GM18526 (cell line): ENCODE measurements around the gene LRRC45.

ENCODE experiments used
- POLR2A ChIP-seq: IDR thresholded peaks from 3 replicates; pipeline ENCODE4 v1.6.1; 2011; ENCODE audit not compliant: insufficient read length; ENCODE audit errors: extremely low read depth

The LRRC45 gene

DNA sequence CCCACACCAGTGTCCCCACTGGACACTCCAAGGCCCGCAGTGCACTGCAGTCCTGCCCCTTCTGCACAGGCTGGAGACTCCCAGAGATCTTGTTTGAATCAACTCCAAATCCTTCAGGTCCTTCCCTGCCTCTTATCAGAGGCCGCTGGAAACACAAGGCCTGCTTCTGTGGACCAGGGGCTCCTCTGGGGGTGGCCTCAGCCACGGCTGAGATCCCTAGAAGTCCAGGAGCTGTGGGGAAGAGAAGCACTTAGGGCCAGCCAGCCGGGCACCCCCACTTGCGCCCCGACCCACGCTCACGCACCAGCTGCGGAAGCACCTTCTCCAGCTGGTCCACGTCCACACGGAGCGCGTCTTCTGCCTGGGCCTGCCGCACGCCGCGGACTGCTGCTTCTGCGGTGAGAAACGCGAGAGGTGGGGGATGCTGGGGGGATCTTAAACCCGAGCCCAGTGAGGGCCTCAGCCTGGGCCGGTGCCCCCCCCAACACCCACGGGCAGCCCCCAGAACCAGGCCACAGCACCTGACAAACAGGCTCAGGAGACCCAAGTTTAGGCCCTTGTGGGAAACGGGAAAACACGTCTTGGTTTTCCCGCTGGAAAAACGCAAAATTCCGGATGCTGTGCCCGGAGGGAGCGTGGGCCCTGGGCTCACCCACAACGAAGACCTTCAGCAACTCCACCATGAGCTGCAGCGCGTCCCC, 4.0 kb upstream of the LRRC45 start:
- no peak for TF ChIP-seq POLR2A

DNA sequence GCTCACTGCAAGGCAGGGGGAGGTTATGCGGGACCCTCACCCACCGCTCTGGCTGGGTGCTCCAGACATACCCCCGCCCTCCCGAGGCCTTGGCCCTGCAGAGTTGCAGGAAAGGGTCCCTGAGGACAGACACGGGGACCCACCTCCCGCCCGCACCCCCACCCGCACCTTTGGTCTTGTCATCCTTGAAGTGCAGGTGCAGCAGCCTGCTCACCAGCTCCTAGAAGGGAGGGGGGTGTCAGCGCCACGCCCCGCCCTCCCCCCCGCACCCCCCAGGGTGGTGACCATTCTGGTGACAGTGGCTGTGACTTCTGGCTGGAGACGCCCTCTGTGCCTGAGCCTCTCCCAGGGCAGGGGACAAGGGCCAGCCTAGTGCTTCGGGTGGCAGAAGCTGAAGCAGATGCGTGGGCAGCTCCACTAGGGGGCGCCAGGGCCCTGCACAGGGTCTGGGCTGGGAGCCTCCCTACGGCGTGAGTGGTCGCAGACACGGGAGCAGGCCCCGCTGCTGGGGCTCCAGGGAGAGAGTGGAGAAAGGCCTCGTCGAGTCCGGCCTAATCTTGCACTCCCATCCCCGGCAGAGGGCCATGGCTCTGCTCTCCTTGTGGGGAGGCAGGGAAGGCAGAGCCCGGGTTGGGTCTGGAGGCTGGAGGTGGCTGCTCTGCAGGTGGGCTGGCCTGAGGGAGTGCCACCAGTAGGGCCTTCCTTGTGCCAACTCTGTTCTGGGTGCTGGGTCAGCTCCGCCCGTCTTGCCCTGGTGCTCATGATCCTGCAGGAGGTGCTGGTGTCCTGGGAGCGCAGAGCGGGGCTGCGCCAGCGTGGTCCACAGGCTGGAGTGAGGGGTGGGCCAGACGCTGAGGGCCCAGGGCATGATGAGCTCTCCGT, 3.2 kb upstream of the LRRC45 start:
- TF ChIP-seq POLR2A, result no peak

DNA sequence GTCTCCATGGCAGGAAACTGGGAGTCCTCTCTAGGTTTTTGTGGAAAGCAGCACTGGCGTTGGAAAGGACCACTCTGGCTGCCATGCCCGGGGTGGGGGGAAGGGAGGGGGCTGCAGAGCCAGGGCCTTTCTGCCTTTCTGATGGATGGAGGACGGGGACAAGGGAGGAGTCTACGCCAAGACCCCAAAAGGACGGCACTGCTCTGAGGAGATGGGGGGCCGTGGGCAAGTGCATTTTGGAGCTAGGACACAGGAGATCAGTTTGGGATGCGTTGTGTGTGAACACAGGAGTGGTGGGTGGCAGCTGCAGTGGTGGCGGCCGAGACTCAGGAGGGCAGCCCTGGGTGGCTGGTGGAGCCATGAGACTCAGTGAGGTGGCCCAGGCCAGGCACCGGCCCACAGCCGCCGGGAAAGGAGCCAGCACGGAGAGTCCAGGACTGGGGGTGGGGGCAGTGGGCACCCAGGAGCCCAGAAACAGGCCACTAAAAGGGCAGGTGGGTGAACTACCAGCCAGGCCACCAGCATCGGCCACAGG, 2.5 kb upstream of the LRRC45 start:
- no peak for TF ChIP-seq POLR2A

DNA sequence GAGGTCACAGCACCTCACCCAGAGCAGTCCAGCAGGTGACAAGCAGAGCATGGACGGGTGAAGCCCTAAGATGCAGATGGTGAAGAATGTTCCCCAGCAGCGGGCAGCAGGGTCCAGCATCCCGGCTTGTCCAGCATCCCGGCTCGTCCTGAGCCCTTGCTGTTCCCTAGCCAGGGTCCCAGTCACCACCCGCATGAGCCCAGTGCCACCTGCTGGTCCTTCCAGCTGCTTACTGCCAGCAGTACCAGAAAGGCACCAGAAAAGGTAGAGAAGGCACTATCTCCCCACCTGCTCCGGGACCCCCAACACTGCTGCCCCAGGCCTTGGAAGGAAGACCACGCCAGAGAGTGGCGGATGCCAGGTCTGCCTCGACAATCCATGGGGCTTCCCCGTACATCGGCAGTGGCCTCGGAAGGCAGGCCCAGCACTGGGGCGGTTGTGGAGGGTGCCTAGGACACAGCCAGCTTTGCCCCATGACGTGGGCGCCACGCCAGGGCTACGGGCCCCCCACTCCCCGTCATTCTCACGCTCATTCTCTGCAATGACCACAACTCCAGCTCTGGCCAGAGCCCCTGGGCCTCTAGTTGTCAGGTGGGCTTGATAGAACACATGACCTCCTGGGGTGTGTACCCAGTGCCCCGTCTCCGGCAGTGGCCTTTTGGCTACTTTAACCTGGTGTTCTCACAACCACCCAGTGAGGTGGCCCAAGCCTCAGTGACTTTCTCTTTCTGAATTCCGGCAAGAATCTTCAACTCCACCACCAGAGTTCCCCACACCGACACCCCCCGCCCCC, 1.8 kb upstream of the LRRC45 start:
- TF ChIP-seq POLR2A, result no peak

DNA sequence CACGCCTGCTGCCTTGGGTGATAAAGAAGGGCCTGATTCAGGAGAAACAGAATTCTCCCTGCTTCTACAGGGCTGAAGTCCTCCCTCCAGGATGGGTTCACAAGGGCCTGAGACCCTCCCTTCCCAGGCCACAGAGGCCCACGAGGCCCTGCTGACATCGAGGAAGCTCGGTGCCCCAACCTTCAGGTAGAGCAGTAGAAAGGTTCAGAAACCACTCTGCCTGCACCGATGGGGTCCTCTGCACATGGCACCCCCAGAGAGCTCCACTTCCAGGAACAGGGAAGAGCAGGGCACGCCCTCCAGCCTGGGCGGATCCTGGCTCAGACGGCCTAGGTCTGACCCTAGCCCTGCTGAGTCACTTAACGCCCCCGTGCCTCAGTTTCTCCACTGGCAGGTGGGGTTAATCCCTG, 1.2 kb upstream of the LRRC45 start:
- no peak for TF ChIP-seq POLR2A

DNA sequence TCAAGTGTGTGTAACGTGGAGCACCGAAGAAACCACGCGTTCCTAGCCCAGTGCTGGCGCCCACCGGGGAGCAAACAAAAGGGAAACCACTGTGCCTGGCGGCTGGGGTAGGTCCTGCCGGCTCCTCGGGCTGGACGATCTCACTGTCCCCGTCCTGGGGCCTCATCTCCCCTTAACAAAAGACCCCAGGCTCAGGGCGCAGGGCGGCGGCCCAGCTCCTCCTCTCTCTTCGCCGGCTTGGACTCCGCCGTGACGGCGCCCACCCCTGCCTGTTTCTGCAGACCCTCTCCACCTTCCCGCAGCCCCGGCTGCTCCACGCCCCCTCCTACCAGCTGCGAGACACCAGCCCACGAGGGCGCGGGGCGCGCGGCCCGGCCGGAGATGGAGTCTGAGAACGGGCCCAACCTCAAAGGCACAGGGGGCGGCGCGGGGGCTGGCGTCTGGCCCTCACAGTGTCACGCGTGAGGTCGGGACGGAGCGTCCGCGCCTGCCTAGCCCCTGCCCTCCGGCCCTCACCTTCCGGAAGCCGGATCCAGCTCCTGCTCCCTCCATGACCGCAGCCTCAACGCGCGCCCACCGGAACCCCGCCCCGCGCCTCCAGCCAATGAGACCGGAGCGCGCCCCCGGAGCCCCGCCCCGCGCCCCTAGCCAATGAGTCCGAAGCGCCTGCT, 660 bp upstream of the LRRC45 start, which contains the start of gene CENPX:
CENPX (minus strand) TSS at position 569 of the 671 bp plus-strand sequence; CDS start at position 552, 17 bp downstream.
- TF ChIP-seq POLR2A, result peak; percentile 68

DNA sequence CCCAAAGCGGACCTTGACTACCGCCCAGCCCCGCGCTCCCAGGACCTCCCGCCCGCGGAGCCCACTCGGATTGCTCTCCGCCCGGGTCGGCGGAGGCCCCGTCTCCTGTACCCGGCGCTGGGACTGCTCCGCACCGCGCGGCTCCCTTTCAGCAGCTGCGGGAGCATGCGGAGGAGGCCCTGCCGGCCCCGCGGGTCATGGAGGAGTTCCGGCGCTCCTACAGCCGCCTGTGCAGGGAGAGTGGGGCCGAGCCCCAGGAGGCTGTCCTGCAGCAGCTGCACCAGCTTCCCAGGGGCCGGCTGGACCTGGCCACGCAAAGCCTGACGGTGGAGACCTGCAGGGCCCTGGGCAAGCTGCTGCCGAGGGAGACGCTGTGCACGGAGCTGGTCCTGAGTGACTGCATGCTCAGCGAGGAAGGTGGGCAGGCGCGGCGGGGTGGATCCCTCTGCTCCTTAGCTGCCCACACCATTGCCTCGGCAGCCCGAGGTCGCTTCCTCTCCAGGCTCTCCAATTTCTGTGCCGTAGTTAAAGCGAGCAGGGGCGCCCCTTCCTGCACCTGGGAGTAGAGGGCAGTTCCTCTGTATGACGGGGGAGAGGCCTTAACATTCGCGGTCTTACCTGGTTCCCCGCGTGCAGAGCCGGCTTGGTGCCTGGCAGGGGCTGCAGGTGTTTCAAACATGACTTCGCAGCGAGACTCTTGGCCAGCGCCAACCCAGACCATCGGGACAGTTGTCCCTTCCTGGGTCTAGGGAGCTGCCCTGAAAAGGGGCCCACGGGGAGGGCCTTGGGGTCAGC, 539 bp downstream of the LRRC45 start:
- no peak for TF ChIP-seq POLR2A

DNA sequence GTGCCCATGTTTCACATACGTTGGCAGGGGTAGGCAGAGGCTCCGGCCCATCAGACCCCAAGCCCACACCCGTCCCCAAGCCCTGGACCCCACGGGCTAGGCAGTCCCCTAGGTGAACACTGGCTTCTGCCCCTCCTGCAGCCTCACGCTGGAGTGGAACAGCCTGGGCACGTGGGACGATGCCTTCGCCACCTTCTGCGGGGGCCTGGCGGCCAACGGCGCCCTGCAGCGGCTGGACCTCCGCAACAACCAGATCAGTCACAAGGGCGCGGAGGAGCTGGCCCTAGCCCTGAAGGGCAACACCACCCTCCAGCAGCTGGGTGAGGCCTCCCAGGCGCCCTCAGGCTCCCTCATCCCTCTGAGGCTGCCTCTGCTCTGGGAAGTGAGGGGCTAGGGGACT, 1.8 kb downstream of the LRRC45 start:
- TF ChIP-seq POLR2A, result no peak

DNA sequence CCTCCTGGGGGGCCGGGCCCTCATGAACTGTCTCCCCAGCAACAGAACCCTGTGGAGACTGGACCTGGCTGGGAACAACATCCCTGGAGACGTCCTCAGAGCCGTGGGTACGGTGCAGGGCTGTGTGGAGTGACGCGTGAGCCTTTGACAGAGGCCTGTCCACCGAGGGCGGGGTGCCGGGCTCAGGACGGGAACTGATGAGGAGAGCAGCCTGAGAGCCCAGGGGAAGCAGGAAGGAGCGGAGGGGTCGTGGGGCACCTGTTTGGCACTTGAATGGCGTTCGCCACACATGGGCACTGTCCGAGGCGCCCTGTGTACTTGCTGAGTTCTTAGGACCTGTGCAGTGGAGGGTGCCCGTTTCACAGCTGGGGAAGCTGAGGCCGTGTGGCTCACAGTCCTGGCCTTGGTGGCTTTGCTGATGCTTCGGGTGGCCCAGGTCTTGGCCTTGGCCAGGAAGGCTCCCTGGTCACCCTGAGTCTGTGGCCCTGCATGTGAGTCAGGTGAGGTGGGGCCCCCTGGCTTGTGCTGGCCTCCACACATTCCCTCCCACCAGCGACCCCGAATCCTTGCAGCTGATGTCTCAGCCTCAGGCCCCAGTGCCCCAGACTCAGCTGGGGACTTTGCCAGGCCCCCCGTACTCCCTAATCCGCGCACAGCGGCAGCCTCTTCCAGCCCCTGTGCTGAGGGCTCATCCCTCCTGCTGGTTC, 2.4 kb downstream of the LRRC45 start:
- no peak for TF ChIP-seq POLR2A

DNA sequence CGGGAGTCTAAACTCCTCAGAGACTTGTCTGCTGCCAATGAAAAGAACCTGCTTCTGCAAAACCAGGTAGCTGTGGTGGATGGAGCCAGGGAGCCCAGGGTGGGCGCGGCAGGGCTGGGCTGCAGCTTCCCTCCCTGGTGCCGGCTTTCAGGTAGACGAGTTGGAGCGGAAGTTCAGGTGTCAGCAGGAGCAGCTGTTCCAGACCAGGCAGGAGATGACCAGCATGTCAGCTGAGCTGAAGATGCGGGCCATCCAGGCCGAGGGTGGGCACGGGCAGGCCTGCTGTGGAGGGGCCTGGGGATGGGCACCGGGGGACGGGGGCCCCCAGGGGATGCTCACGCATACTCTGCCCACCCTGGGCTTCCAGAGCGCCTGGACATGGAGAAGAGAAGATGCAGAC, 5.1 kb downstream of the LRRC45 start:
- no peak for TF ChIP-seq POLR2A

DNA sequence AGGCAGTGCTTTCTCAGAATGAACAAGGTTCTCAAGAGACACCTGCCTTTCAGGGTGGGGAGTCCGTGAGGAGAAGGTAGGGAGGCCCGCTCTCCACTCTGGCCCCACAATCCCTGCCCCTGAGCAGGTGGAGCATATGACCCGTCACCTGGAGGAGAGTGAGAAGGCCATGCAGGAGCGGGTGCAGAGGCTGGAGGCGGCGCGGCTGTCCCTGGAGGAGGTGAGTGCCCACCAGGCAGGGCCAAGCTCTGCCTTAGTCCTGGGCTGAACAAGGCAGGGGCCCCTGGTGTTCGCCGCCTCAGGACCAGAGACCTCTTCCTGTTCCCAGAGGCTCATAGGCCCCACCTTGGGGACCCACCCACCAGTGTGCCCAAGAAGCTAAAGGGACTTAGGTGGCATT, 5.9 kb downstream of the LRRC45 start:
- TF ChIP-seq POLR2A, result no peak

DNA sequence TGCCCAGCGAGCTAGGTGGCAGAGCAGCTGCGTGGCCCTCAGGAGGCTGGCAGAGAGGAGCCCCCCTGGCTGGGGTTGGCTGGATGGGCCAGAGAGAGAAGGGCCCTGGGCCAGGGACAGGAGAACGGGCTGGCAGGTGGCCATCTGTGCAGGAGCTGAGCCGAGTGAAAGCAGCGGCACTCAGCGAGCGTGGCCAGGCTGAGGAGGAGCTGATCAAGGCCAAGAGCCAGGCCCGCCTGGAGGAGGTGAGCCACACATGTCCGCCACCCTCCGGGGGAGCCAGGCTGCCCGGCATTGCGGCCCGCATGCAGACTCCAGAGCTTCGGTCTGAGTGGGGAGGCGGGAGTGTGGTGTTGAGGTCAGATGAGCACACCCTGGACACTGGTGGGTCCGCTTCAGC, 6.3 kb downstream of the LRRC45 start:
- no peak for TF ChIP-seq POLR2A

DNA sequence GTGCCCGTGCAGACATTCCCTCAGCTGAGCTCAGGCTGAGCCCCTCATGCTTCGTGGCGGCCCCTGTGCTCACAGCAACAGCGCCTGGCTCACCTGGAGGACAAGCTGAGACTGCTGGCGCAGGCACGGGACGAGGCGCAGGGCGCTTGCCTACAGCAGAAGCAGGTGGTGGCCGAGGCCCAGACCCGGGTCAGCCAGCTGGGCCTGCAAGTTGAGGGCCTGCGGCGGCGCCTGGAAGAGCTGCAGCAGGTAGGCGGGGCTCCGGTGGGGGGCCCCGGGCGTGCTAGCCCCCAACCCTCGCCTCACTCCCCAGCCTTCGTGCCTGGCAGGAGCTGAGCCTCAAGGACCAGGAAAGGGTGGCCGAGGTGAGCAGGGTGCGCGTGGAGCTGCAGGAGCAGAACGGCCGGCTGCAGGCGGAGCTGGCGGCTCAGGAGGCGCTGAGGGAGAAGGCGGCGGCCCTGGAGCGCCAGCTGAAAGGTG, 6.9 kb downstream of the LRRC45 start:
- TF ChIP-seq POLR2A, result no peak
